Caco-2 (cell line): ENCODE data around the gene ALDH1A3. TPM values are rescaled to one million over a fixed set of nuclear protein-coding genes. Genes with fewer than 3 reads are reported as not detected.

Experiments used
- BruUV-seq: library from RNA; stranded (reverse); fragments of 400-500 nt; replicated peaks from 2 replicates; lab custom pipeline; 2021; lab: Mats Ljungman, UMichigan
- CTCF ChIA-PET: fragments of 300-600 bp; sonication (Branson Sonifier 250); formaldehyde crosslinking; loops from one replicate; lab custom pipeline; 2022; ENCODE audit warnings: antibody characterized with exemption; lab: Charles Lee
- POLR2A ChIA-PET: fragments of 300-600 bp; sonication (Branson Sonifier 250); formaldehyde crosslinking; loops from one replicate; lab custom pipeline; 2022; ENCODE audit warnings: antibody characterized with exemption; lab: Charles Lee
- DNase-seq, 2 experiments: peaks; one replicate each; pipeline versions ENCODE4 v3.0.0 to v3.0.0-alpha.2; 2020 to 2022
- H3K27me3 ChIP-seq: replicated peaks from 2 replicates; pipeline ENCODE4 v1.6.0; 2011; ENCODE audit warnings: low read length; ENCODE audit not compliant: control insufficient read depth, insufficient read depth
- H3K36me3 ChIP-seq: 2 replicates; pipeline ENCODE4 v1.5.1; 2011; ENCODE audit warnings: low read length; ENCODE audit not compliant: control insufficient read depth, insufficient read depth
- H3K4me1 ChIP-seq: fragments of 250-450 bp; sonication (Bioruptor Pico); 2 replicates; pipeline ENCODE4 v1.5.1; 2020; ENCODE audit warnings: mild to moderate bottlenecking
- H3K4me3 ChIP-seq: 2 replicates; pipeline ENCODE4 v1.5.1; 2011; ENCODE audit warnings: low read depth, mild to moderate bottlenecking, control low read depth, low read length
- H3K9me3 ChIP-seq: fragments of 250-450 bp; sonication (Bioruptor Pico); 2 replicates; pipeline ENCODE4 v1.5.1; 2020; ENCODE audit warnings: mild to moderate bottlenecking, moderate library complexity
- H3K27ac Mint-ChIP-seq: one replicate; pipeline ENCODE4 v1.8.0; 2022; ENCODE audit warnings: mixed read lengths; ENCODE audit not compliant: unreplicated experiment
- H3K27me3 Mint-ChIP-seq: one replicate; pipeline ENCODE4 v1.8.0; 2022; ENCODE audit warnings: mixed read lengths; ENCODE audit not compliant: insufficient read depth, unreplicated experiment
- H3K36me3 Mint-ChIP-seq: one replicate; pipeline ENCODE4 v1.8.0; 2022; ENCODE audit warnings: mild to moderate bottlenecking, mixed read lengths; ENCODE audit not compliant: insufficient read depth, unreplicated experiment
- H3K4me1 Mint-ChIP-seq: one replicate; pipeline ENCODE4 v1.8.0; 2022; ENCODE audit warnings: low read depth, mixed read lengths; ENCODE audit not compliant: unreplicated experiment
- H3K4me3 Mint-ChIP-seq: one replicate; pipeline ENCODE4 v1.8.0; 2022; ENCODE audit warnings: mild to moderate bottlenecking, moderate library complexity, mixed read lengths; ENCODE audit not compliant: unreplicated experiment
- H3K9me3 Mint-ChIP-seq: one replicate; pipeline ENCODE4 v1.8.0; 2022; ENCODE audit warnings: mixed read lengths; ENCODE audit not compliant: unreplicated experiment
- CTCF ChIP-seq, 2 experiments: fragments of 200-600 bp in 1 of 2; IDR thresholded peaks; 1 replicate in 1 of 2; 2 replicates in 1 of 2; pipeline versions ENCODE4 v1.5.1 to v1.8.0; 2011 to 2022; ENCODE audit warnings: antibody characterized with exemption in 1 of 2, control low read depth in 1 of 2, inconsistent platforms in 1 of 2, low read depth in 1 of 2, low read length in 1 of 2, mild to moderate bottlenecking in 1 of 2, moderate library complexity in 1 of 2; ENCODE audit not compliant: insufficient read depth in 1 of 2, severe bottlenecking in 1 of 2, unreplicated experiment in 1 of 2
- intact Hi-C: fragments of 100-400 bp; cut with micrococcal nuclease; formaldehyde crosslinking; loops from one replicate; pipeline ENCODE4 v1.10.0; 2022; ENCODE audit not compliant: unreplicated experiment
- total RNA-seq: library from RNA; stranded (reverse); gene quantifications from 2 replicates; pipeline ENCODE4 v1.2.3, GENCODE V29; 2022

Gene ALDH1A3
- total RNA-seq, 1 experiment from 2014 or later, result 6.6 TPM

DNA sequence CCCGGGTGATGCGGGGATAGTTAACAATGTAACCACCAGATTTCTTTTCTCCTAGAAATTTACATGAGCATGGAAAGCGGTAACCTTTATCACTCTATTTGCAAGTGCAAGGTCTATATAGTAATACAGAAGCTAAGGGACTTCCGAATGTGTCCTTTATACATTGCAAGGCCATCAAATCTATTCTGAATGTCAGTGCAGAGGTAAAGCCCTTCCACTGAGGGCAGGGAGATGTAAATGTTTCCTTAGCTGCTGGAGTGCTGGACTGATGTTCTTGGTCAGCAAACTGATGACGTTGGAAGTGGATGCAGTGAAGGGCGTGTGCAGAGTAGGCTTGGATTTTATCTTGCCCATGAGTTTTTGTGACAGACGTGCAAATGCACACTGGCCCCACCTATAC lies 6.2 kb downstream of the ALDH1A3 start:
- no peak for DNase-seq
- Histone ChIP-seq H3K27me3 (no peaks in the 10 kb centered on the region), H3K36me3 (no peaks in the 10 kb centered on the region), H3K4me3 (no peak overlapping the region), H3K9me3 (no peaks in the 10 kb centered on the region), H3K4me1 (no peaks in the 10 kb centered on the region)
- Mint-ChIP-seq H3K36me3 (no peaks in the 10 kb centered on the region), H3K27ac (no peak overlapping the region), H3K27me3 (peaks cover 5% of the 10 kb centered on the region), H3K4me1 (no peaks in the 10 kb centered on the region), H3K9me3 (no peaks in the 10 kb centered on the region), H3K4me3 (no peak overlapping the region)
- intact Hi-C loops, result no loop called here
- TF ChIP-seq CTCF (IDR thresholded peaks at IDR 0.05; ENCODE audit: insufficient read depth in 1 of 2, low read depth in 1 of 2, low read length in 1 of 2, severe bottlenecking in 1 of 2, unreplicated experiment in 1 of 2), result no peak
- POLR2A ChIA-PET, result no interaction called here
- BruUV-seq, result no TSS peak
- CTCF ChIA-PET, result no interaction called here

DNA sequence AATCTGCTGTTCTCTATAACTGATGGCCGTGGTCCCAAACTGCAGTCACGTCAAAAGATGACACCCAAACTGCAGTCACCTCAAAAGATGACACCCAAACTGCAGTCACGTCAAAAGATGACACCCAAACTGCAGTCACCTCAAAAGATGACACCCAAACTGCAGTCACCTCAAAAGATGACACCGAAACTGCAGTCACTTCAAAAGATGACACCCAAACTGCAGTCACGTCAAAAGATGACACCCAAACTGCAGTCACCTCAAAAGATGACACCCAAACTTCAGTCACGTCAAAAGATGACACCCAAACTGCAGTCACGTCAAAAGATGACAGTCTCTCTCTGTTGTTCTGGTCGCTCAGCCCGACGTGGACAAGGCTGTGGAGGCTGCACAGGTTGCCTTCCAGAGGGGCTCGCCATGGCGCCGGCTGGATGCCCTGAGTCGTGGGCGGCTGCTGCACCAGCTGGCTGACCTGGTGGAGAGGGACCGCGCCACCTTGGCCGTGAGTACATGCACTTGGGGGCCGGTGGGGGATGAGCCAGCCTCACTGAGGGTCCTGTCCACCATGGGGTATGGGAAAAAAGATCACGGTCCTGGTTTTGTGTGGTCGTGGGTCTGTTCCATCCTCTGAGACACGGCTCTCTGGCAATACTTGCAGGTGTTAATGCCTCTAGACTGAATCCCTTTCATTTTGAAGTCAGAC lies 7.7 kb downstream of the ALDH1A3 start:
- no peak overlapping the region for H3K4me3 Mint-ChIP-seq
- CTCF ChIA-PET, result interaction anchor here (0.6 kb wide), 1 partner anchor 31 kb away, joined by 3 read pairs; no protein-coding TSS in a partner anchor
- no peaks in the 10 kb centered on the region for H3K4me1 Mint-ChIP-seq
- H3K36me3 Mint-ChIP-seq, result no peaks in the 10 kb centered on the region
- no TSS peak for BruUV-seq
- H3K27me3 Mint-ChIP-seq, result peaks cover 4% of the 10 kb centered on the region
- no peaks in the 10 kb centered on the region for H3K27me3 ChIP-seq
- H3K36me3 ChIP-seq, result no peaks in the 10 kb centered on the region
- no peak for TF ChIP-seq CTCF (IDR thresholded peaks at IDR 0.05; ENCODE audit: insufficient read depth in 1 of 2, low read depth in 1 of 2, low read length in 1 of 2, severe bottlenecking in 1 of 2, unreplicated experiment in 1 of 2)
- H3K9me3 ChIP-seq, result no peaks in the 10 kb centered on the region
- DNase-seq, result no peak
- no peaks in the 10 kb centered on the region for H3K4me1 ChIP-seq
- POLR2A ChIA-PET, result no interaction called here
- H3K4me3 ChIP-seq, result no peak overlapping the region
- no peak overlapping the region for H3K27ac Mint-ChIP-seq
- H3K9me3 Mint-ChIP-seq, result no peaks in the 10 kb centered on the region
- intact Hi-C loops, result no loop called here

GRCh38 chr15:100889385-100890050 lies 9.9 kb downstream of the ALDH1A3 start:
- H3K9me3 Mint-ChIP-seq, result no peaks in the 10 kb centered on the region
- Histone ChIP-seq H3K4me1 (no peaks in the 10 kb centered on the region), H3K27me3 (no peaks in the 10 kb centered on the region), H3K9me3 (no peaks in the 10 kb centered on the region), H3K36me3 (no peaks in the 10 kb centered on the region), H3K4me3 (no peak overlapping the region)
- H3K4me1 Mint-ChIP-seq, result no peaks in the 10 kb centered on the region
- H3K4me3 Mint-ChIP-seq, result no peak overlapping the region
- H3K27me3 Mint-ChIP-seq, result no peaks in the 10 kb centered on the region
- no peak for DNase-seq
- BruUV-seq, result no TSS peak
- no peaks in the 10 kb centered on the region for H3K36me3 Mint-ChIP-seq
- H3K27ac Mint-ChIP-seq, result no peak overlapping the region
- intact Hi-C loops, result no loop called here
- ChIA-PET CTCF (no interaction called here), POLR2A (no interaction called here)
- no peak for TF ChIP-seq CTCF (IDR thresholded peaks at IDR 0.05; ENCODE audit: insufficient read depth in 1 of 2, low read depth in 1 of 2, low read length in 1 of 2, severe bottlenecking in 1 of 2, unreplicated experiment in 1 of 2)
